SH-SY5Y (cell line): ENCODE measurements around the gene PRDM16.

Experiments
- GATA2 ChIP-seq: IDR thresholded peaks from 2 replicates; pipeline ENCODE4 v1.6.1; 2011; ENCODE audit warnings: mild to moderate bottlenecking, low read depth, low read length
- GATA3 ChIP-seq: IDR thresholded peaks from 2 replicates; pipeline ENCODE4 v1.6.1; 2011; ENCODE audit warnings: low read depth, mild to moderate bottlenecking, low read length, moderate library complexity

DNA sequence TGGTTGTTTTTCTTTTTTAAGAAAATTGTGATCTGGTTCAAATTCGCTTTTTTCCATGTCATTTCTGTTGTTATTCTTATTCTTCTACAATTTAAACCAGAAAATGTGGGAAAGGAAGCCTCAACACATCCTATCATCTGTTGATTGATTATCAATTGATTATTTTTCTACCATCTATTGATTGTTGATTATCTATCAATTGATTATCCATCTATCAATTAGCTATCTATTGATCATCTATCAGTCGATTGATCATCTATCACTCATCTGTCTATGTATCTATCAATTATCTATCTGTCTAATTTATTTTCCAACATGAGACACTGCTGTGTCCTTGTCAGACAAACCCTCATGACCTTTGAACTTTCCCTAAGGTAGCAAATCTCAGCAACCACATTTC, 249.3 kb downstream of the PRDM16 start:
- TF ChIP-seq GATA2 (no peak), GATA3 (no peak)
